Upper lobe of left lung (tissue), 4 donors: ENCODE data around the gene SLC9A9.

ENCODE experiments used
- CTCF ChIP-seq, 6 experiments: fragments of 450-650 bp in 4 of 6; fragments of 200-600 bp in 2 of 6; sonication (generic) in 2 of 6; IDR thresholded peaks; one replicate each; pipeline ENCODE4 v1.5.1; 2016 to 2019; ENCODE audit warnings: antibody characterized with exemption in 6 of 6
- EP300 ChIP-seq, 4 donors: sonication (generic); formaldehyde crosslinking; IDR thresholded peaks; one replicate each; pipeline ENCODE4 v1.5.1; 2017; ENCODE audit warnings: antibody characterized with exemption in 4 of 4, control low read depth in 2 of 4
- POLR2AphosphoS5 ChIP-seq, 2 donors: sonication (generic); formaldehyde crosslinking; IDR thresholded peaks; one replicate each; pipeline ENCODE4 v1.5.1; 2017; ENCODE audit warnings: antibody characterized with exemption in 2 of 2

GRCh38 chr3:143306407-143306806, 541.9 kb downstream of the SLC9A9 start:
- TF ChIP-seq CTCF (IDR thresholded peaks at IDR 0.05): no peak
- TF ChIP-seq EP300 (IDR thresholded peaks at IDR 0.05): no peak
- no peak for TF ChIP-seq POLR2AphosphoS5 (IDR thresholded peaks at IDR 0.05)
